H54 (cell line): Measurements from ENCODE around the gene OR2C3.

Source experiments
- DNase-seq: peaks from one replicate; pipeline ENCODE4 v3.0.0; 2011; ENCODE audit warnings: low spot score, mixed read lengths; ENCODE audit not compliant: insufficient read length
- FAIRE-seq: peaks from 3 replicates; lab custom pipeline; 2011; peaks lifted over from hg19 to GRCh38; lab: Jason Lieb, UNC
- POLR2A ChIP-seq: IDR thresholded peaks from 2 replicates; pipeline ENCODE4 v1.6.1; 2011; ENCODE audit warnings: low read depth, mild to moderate bottlenecking, low read length

Gene OR2C3

DNA sequence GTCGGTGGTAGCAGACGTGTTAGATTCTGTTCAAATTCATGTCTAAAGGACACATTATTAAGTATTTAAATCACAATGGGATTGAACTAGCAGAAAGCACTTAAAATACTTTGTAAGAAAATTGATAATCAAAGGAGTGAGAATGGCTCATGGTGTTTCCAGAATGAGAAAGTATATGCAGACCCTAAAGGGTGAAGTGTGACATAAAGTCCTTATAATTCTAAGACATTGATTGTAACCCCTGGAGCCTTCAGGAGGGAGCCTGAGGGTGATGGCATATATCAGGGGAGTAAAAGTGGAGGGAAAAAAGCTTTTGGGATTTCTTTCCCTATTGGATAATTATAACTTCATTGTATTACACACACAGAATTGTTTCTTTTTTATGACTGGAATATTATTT is at the start of gene OR2C3:
Gene OR2C3 (minus strand): TSS at position 101 of the 400 bp plus-strand sequence. CDS start 3,929 bp downstream, outside the sequence.
- FAIRE-seq (no peak), DNase-seq (no peak)
- TF ChIP-seq POLR2A: no peak

DNA sequence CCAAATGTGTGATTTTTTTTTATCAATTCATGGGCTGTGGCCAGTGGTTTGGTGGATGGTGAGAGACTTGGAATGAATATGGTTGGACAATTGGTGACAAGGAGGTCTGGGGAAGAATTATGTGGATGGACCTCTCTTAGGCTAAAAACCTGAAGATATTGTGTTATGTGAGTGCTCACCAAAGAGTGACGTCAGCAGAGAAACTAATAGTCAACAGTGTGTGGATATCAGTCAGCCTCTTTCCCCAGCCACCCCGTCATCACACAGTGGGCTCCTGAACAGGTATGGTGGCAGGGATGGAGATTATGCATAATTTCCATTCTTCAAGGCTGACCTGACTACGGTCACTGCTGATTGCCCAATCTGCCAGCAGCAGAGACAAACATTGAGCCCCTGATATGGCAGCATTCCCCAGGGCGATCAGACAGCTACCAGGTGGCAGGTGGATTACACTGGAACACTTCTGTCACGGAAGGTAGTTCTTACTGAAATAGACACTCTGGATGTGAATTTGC is 42.8 kb upstream of the OR2C3 start:
- DNase-seq (no peak), FAIRE-seq (no peak)
- TF ChIP-seq POLR2A: no peak

DNA sequence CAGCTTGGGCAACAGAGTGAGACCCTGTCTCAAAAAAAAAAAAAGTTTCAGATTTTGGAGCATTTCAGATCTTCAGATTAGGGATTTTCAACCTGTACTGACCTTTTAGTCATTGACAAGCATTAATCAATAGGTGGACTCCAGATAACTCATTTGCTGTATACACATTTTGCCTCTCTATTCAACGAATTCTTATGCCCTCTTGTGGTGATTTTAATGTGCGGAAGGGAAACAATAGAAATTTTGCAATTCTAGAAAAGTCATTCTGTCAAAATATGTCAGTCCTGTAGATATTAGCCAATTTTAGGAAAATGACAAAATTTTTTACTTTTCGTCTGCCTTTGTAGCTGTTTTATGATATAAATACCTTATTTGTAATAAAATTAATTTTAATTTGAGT is 40.3 kb upstream of the OR2C3 start:
- TF ChIP-seq POLR2A: no peak
- FAIRE-seq: no peak
- DNase-seq: no peak

DNA sequence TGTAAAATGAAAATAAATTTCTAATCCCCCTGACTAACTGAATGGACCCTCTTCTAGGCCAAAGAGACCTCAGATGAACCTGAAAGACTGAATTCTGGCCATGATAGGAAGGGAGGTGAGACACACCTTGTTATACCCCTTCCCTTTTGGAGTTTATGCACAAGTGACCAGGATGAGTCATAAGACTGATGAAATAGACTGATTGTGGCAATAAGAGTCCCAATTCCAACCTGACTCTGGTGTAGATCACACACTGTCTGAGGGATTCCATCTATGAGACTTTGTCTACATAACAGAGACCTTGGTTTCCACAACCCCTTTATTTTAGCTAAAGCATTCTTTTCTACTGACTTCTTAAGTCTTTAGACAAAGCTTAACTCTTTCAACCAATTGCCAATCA is 38.4 kb upstream of the OR2C3 start:
- FAIRE-seq: no peak
- DNase-seq: no peak
- TF ChIP-seq POLR2A: no peak

DNA sequence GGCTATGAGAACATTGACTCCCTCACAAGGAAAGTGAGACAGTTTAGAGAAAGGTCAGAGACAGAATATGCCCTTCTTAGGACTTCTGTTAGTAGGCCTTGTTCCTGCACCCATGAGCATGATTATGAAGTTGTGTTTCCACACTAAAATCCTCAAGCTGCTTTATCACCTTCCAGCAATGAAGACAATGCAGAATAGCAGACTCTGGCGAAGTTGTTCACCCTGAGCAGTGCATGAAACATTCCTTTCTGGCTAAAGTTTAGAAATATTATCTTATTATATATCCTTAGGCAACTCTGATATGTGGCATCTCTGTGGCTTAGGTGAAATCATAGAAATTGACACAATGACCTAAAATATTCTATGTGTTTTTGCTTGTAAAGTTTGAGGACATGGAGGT is 38.0 kb upstream of the OR2C3 start:
- no peak for TF ChIP-seq POLR2A
- FAIRE-seq: no peak
- no peak for DNase-seq

DNA sequence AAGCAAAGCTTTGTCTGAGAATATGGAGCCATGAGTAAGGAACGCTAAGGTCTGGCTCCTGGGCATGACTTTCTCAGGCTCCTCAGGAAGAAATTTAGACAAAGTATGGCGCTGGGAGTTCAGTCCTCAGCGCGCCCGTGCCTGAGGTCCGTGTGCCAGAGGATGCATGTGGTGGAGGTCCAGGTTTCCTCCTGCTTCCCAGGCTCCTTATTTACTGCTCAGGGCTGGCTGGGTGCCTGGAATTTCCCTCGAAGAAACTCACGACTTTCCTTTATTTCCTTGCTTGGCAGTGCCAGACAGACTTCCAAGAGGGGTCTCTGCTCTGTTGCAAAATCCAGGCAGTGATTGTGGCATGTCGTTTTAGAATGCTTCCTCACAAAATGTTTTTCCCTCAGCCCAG is 26.0 kb upstream of the OR2C3 start:
- no peak for TF ChIP-seq POLR2A
- FAIRE-seq (no peak), DNase-seq (no peak)

DNA sequence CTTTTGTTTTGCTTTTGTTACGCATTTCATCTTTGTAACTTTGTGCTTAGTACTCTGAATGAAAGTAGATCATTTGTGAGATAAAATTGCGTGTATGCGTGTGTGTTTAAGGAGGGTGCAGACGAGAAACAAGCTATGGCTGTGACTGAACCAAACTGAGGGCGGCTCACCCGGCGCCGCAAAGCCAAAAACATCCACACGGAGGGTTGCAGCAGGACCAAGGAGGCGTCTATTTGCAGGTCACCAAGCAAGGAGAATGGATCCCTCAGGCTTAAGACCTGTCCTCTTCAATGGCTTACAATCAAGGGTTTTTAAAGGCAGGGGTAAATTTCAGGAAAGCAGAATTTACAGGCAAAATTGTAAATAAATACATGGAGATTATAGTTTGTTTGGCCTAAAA is 25.5 kb upstream of the OR2C3 start:
- TF ChIP-seq POLR2A: no peak
- DNase-seq (no peak), FAIRE-seq (no peak)

DNA sequence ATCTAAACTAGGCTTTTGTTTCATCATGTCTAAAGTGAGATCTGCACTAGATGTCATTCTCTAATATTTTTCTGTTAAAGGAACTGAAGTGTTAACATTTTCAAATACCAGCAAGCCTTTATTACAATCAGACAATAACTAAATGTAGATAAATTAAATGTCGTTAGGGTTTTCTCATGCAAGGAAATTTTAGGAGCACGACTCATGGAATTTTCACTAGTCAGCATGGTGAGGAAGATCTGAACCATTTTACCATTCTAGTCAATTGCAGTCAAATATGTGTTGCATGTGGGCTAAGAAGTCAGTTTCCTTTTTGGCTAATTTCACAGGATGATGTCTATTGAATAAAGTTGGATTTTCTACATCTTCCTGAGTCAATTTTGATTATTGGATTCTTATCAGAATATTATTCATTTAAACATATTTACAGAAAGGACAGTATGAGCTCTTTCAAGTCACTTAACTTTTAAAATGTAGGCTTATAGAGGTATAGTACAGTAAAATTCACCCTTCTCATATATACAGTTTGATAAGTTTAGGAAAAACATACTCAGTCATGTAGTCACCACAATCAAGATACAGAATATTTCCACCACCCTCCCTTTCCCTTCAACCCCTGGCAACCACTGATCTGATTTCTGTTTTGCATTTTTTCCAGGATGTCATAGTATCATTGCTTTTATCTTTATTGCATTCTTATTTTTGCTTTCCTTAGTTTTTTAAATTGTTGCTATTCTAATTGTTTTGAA is 21.9 kb upstream of the OR2C3 start:
- FAIRE-seq (no peak), DNase-seq (no peak)
- TF ChIP-seq POLR2A: no peak

DNA sequence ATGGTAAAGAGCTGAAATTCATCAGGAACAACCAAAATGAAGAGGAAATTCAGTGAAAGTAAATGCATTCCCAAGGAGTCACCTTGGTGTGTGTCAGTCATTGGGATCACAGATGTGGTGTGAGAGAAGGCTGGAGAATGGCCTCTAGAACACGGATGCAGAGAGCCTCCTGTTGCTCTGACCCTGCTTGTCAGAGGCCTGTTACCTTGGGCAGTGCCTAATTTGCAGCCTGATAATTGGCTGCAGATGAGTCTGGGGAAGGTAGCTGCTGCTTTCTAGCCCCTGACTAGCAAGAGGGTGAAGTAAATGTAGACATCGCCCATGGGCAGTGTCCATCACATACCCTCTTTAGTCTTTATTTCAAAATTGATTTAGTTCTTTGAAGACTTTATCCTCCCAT is 16.0 kb upstream of the OR2C3 start:
- no peak for TF ChIP-seq POLR2A

DNA sequence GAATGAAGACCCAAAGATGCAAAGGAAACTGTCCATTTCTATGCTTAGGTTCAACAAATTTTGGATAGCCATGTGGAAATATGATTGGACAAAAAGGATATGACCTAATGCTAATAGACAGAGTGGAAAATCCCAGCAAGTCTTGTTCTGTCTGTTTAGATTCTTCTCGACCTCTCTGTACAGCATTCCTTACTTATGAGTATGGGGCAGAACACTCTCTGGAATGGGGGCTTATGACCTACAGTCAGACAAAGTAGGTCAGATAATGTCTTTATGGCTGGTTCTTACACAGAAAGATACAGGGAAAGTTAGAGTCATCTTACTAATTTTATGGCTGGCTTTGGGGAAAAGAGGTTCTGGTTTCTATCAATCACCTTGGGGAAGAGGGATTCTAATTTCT is 15.5 kb upstream of the OR2C3 start:
- no peak for DNase-seq
- TF ChIP-seq POLR2A: no peak
- no peak for FAIRE-seq

More for the DNA sequence above, 16.0 kb upstream of the OR2C3 start:
- FAIRE-seq: no peak
- DNase-seq: no peak

DNA sequence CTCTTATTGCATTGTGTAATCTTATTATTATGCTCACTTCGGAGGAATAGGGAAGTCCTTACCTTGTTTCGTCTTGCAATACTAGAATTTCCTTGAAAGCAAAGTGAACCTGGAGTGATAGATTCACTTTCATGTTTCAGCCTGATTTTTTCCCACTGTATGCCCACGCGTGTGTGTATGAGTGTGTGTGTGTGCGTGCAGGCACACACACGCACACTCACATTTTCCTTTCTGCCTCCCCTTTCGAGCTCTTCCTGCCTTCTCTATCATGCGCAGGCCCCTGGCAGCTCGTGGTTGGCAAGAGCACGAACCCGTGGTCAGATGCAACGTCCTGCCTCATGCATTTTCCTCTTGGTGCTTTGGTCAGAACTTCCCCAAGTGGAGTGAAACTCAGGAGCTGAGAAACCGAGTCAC is 12.5 kb upstream of the OR2C3 start, which contains the start of gene GCSAML:
Gene GCSAML (plus strand): TSS at position 366 of the 414 bp plus-strand sequence. CDS start 58 bp downstream, outside the sequence.
- FAIRE-seq (no peak), DNase-seq (no peak)
- TF ChIP-seq POLR2A: no peak

DNA sequence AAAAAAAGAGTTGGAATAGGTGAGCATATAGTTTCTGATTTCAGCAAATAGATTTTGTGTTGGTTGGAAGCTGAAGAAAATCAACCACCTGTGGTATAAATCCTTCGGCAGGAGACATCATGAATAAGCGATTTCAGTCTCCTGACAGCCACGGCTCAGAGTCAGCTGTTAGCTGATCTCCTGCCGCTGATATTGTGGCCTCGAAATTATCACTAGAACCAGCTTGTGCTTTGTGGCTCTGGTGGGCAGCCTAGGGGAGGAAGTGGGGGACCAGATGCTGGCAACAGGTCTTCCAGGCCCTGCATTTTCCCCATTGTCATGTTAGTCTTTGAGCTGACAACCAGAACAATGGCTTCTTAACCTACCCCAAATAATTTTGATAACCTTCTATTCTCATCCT is 11.9 kb upstream of the OR2C3 start:
- no peak for TF ChIP-seq POLR2A
- no peak for FAIRE-seq
- no peak for DNase-seq

DNA sequence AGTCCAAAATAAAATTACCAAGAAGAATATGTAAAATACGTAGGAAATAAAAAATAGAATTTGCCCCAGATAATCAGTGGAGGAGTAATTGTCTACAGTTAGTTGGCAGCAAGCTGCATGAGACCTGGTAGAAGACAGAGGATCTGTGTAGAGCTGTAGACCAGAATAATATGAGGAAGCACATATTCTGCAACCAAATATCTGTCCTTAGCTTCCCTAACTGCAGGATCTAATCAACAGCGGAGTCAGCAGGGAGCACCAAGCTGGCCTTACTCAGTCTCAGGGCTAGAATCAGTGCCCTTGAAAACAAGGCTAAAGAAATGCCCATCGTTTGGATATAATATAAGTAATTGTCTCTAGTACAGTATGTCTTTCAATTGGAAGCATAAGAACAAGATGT is 6.6 kb upstream of the OR2C3 start:
- no peak for FAIRE-seq
- TF ChIP-seq POLR2A: no peak
- DNase-seq: no peak

DNA sequence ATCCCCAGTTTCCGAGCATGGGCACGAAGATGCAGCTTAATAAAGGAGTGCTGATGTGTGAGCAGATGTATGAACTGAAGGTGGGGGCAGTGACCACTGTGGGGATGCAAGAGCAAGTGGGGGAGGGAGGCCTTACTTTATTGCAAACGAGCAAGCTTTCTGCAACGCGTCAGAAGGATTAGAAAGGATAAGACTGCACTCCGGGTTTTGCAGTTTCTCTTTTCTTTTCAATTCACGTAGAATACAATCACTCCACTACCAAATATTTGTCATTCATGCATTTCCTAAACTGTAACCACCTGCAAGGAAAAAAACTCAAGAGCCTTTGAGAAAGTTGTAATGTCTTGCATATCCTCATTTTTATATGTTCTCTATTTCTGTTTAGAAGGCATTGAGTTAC is 4.3 kb upstream of the OR2C3 start:
- FAIRE-seq (no peak), DNase-seq (no peak)
- no peak for TF ChIP-seq POLR2A

DNA sequence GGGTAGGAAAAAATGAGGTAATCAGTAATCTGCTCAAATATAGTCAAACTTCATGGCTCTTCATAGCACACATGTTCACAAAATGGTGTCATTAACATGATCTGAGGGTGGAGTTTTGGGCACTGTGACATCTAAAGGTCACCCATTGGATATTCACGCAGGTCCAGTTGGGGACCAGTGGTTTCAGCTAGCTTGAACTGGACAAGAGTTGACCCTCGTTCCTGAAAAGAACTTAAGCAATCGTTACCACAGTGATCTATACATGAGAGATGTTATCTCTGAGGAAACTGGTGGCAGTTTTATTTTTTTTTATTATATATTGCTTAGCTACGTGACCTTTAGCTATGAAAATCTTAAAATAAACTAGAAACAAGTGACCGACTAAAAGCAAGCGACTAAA is 3.0 kb upstream of the OR2C3 start:
- DNase-seq (no peak), FAIRE-seq (no peak)
- TF ChIP-seq POLR2A: no peak
